Astrocyte of the spinal cord (primary cell): ENCODE measurements around the gene RABGAP1L.
A peak's percentile ranks its signal among the peaks of the same experiment; 100 is the strongest.

Experiments
- DNase-seq: peaks from one replicate; pipeline ENCODE4 v3.0.0; 2011; ENCODE audit warnings: low read depth, low spot score
- H3K4me3 ChIP-seq: 2 replicates; pipeline ENCODE4 v1.5.1; 2011; ENCODE audit warnings: low read depth, mild to moderate bottlenecking, low read length, moderate library complexity
- CTCF ChIP-seq: IDR thresholded peaks from 2 replicates; pipeline ENCODE4 v1.5.1; 2012; ENCODE audit warnings: low read depth, mild to moderate bottlenecking, low read length, inconsistent platforms
- in situ Hi-C: cut with HindIII; loops from 2 replicates; pipeline ENCODE4 v1.10.0; 2017; ENCODE audit warnings: low sequenced_read_pairs

Gene RABGAP1L

GRCh38 chr1:174397261-174397660 lies 237.9 kb downstream of the RABGAP1L start:
- peak; percentile 53 for DNase-seq
- no peak for TF ChIP-seq CTCF
- in situ Hi-C loops = no loop called here
- no peak overlapping the region for H3K4me3 ChIP-seq

- DNase-seq = peak; percentile 87
- in situ Hi-C loops = no loop called here
- TF ChIP-seq CTCF = no peak
- H3K4me3 ChIP-seq = no peak overlapping the region
These were observed 238.9 kb downstream of the RABGAP1L start for GRCh38 chr1:174398246-174398645.

GRCh38 chr1:174399211-174399610 lies 239.9 kb downstream of the RABGAP1L start:
- no peak overlapping the region for H3K4me3 ChIP-seq
- TF ChIP-seq CTCF = no peak
- in situ Hi-C loops = no loop called here
- DNase-seq = peak; percentile 35

GRCh38 chr1:174401075-174401474 lies 241.8 kb downstream of the RABGAP1L start:
- in situ Hi-C loops = no loop called here
- TF ChIP-seq CTCF = no peak
- no peak overlapping the region for H3K4me3 ChIP-seq
- no peak for DNase-seq

GRCh38 chr1:174405219-174405618 lies 245.9 kb downstream of the RABGAP1L start:
- in situ Hi-C loops = no loop called here
- DNase-seq = no peak
- H3K4me3 ChIP-seq = no peak overlapping the region
- no peak for TF ChIP-seq CTCF

GRCh38 chr1:174406421-174406820 lies 247.1 kb downstream of the RABGAP1L start:
- in situ Hi-C loops = no loop called here
- DNase-seq = no peak
- TF ChIP-seq CTCF = no peak
- H3K4me3 ChIP-seq = no peak overlapping the region

GRCh38 chr1:174407665-174408064 lies 248.3 kb downstream of the RABGAP1L start:
- no peak for TF ChIP-seq CTCF
- no peak overlapping the region for H3K4me3 ChIP-seq
- in situ Hi-C loops = no loop called here
- DNase-seq = no peak
